Measurements from ENCODE around the gene SUGCT.

The SUGCT gene

DNA sequence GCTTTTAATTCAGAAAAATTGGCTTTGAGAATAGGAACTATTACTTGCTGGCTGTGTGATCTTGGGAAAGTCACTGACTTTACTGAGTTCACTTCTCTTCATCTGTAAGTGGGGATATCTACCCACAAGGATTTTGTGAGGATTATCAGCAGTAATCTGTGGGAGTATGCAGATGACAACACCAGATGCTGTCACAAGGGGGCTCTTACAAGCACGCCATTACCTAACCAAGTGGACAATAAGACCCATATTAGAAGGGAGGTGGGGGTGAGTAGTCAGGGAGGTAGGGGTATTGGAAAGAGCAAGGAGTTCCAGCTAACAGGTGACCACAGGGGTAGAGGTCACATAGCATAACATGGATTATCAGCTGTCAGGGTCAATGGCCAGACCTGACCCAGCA lies 569.4 kb downstream of the SUGCT start:
- Histone ChIP-seq H3K27me3 (ENCODE audit: insufficient read depth, poor library complexity, severe bottlenecking) (peaks cover 4% of the 10 kb centered on the region), H3K4me3 (replicated peaks; ENCODE audit: insufficient read depth, low read length) (no peak overlapping the region), H3K27ac (replicated peaks) (no peak overlapping the region)
- TF ChIP-seq, protein P1, sequence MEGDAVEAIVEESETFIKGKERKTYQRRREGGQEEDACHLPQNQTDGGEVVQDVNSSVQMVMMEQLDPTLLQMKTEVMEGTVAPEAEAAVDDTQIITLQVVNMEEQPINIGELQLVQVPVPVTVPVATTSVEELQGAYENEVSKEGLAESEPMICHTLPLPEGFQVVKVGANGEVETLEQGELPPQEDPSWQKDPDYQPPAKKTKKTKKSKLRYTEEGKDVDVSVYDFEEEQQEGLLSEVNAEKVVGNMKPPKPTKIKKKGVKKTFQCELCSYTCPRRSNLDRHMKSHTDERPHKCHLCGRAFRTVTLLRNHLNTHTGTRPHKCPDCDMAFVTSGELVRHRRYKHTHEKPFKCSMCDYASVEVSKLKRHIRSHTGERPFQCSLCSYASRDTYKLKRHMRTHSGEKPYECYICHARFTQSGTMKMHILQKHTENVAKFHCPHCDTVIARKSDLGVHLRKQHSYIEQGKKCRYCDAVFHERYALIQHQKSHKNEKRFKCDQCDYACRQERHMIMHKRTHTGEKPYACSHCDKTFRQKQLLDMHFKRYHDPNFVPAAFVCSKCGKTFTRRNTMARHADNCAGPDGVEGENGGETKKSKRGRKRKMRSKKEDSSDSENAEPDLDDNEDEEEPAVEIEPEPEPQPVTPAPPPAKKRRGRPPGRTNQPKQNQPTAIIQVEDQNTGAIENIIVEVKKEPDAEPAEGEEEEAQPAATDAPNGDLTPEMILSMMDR (IDR thresholded peaks at IDR 0.05; ENCODE audit: insufficient read depth, low read length) = no peak
- TF ChIP-seq GABPA (IDR thresholded peaks at IDR 0.05; ENCODE audit: low read depth) (no peak), POLR2AphosphoS5 (IDR thresholded peaks at IDR 0.05; ENCODE audit: low read depth) (no peak), SPI1 (IDR thresholded peaks at IDR 0.05; ENCODE audit: borderline replicate concordance, low read depth) (no peak)
- TF ChIP-seq, protein P2, sequence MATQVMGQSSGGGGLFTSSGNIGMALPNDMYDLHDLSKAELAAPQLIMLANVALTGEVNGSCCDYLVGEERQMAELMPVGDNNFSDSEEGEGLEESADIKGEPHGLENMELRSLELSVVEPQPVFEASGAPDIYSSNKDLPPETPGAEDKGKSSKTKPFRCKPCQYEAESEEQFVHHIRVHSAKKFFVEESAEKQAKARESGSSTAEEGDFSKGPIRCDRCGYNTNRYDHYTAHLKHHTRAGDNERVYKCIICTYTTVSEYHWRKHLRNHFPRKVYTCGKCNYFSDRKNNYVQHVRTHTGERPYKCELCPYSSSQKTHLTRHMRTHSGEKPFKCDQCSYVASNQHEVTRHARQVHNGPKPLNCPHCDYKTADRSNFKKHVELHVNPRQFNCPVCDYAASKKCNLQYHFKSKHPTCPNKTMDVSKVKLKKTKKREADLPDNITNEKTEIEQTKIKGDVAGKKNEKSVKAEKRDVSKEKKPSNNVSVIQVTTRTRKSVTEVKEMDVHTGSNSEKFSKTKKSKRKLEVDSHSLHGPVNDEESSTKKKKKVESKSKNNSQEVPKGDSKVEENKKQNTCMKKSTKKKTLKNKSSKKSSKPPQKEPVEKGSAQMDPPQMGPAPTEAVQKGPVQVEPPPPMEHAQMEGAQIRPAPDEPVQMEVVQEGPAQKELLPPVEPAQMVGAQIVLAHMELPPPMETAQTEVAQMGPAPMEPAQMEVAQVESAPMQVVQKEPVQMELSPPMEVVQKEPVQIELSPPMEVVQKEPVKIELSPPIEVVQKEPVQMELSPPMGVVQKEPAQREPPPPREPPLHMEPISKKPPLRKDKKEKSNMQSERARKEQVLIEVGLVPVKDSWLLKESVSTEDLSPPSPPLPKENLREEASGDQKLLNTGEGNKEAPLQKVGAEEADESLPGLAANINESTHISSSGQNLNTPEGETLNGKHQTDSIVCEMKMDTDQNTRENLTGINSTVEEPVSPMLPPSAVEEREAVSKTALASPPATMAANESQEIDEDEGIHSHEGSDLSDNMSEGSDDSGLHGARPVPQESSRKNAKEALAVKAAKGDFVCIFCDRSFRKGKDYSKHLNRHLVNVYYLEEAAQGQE (IDR thresholded peaks at IDR 0.05; ENCODE audit: insufficient replicate concordance, low read depth) = no peak
- DNase-seq (ENCODE audit: low read depth in 1 of 2, low spot score in 1 of 2) = no peak

- H3K4me3 ChIP-seq (replicated peaks; ENCODE audit: insufficient read depth, low read length) = no peak overlapping the region
- H3K27ac ChIP-seq (replicated peaks) = no peak overlapping the region
- TF ChIP-seq SPI1 (IDR thresholded peaks at IDR 0.05; ENCODE audit: borderline replicate concordance, low read depth) (no peak), GABPA (IDR thresholded peaks at IDR 0.05; ENCODE audit: low read depth) (no peak), POLR2AphosphoS5 (IDR thresholded peaks at IDR 0.05; ENCODE audit: low read depth) (no peak)
- TF ChIP-seq, protein P2 (IDR thresholded peaks at IDR 0.05; ENCODE audit: insufficient replicate concordance, low read depth) = no peak
- TF ChIP-seq, protein P1 (IDR thresholded peaks at IDR 0.05; ENCODE audit: insufficient read depth, low read length) = no peak
- H3K27me3 ChIP-seq (ENCODE audit: insufficient read depth, poor library complexity, severe bottlenecking) = peaks cover 4% of the 10 kb centered on the region
- DNase-seq (ENCODE audit: low read depth in 1 of 2, low spot score in 1 of 2) = no peak
These were observed 572.0 kb downstream of the SUGCT start for GRCh38 chr7:40706829-40707228.

- TF ChIP-seq, protein P2 (IDR thresholded peaks at IDR 0.05; ENCODE audit: insufficient replicate concordance, low read depth) = no peak
- TF ChIP-seq SPI1 (IDR thresholded peaks at IDR 0.05; ENCODE audit: borderline replicate concordance, low read depth) (no peak), GABPA (IDR thresholded peaks at IDR 0.05; ENCODE audit: low read depth) (no peak), POLR2AphosphoS5 (IDR thresholded peaks at IDR 0.05; ENCODE audit: low read depth) (no peak)
- TF ChIP-seq, protein P1 (IDR thresholded peaks at IDR 0.05; ENCODE audit: insufficient read depth, low read length) = no peak
- no peak for DNase-seq (ENCODE audit: low read depth in 1 of 2, low spot score in 1 of 2)
- H3K27me3 ChIP-seq (ENCODE audit: insufficient read depth, poor library complexity, severe bottlenecking) = peaks cover 4% of the 10 kb centered on the region
- no peak overlapping the region for H3K27ac ChIP-seq (replicated peaks)
- no peak overlapping the region for H3K4me3 ChIP-seq (replicated peaks; ENCODE audit: insufficient read depth, low read length)
These were observed 574.5 kb downstream of the SUGCT start for GRCh38 chr7:40709062-40709964.
